GM18861 (cell line): Measurements from ENCODE around the gene ZHX3.

Source experiments
- ATAC-seq: cut with Tn5 transposase; IDR thresholded peaks from one replicate; pipeline ENCODE4 v1.9.1; 2021; ENCODE audit not compliant: unreplicated experiment

The ZHX3 gene

DNA sequence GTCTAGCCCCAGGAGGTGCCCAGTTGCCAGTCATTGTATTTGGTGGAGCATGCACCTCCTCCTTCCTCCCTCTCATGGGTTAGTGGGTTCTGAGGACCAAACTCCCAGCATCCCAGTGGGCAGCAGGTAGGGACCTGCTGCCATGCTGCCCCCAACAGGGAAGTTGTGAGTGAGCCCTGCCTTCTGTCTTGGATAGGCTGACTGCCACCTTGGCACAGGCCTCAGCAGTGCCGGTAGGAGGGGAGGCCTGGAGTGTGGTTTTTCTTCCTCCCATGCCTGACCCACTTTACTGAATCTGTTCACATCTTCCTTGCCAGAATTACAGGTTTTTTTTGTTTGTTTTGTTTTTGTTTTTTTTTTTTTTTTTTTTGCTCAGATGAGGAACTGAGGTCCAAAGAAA, 155.6 kb downstream of the ZHX3 start:
- no peak for ATAC-seq

DNA sequence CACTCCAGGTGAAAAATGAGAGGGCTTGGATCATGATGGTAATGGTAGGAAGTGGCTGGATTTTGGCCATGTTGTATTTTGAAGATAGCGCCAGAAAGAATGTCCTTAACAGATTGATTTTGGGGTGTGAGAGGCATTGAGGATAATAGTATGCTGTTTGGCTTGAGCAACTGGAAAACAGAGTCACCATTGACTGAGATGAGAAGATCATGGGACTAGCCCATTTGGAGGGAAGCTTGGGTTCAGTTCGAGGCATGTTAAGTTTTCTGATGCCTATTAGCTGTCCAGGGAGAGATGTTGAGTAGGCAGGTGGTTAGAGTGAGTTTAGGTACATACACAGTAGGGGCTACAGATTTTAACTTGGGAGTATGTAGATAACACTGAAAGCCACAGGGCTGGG, 156.8 kb downstream of the ZHX3 start:
- no peak for ATAC-seq

DNA sequence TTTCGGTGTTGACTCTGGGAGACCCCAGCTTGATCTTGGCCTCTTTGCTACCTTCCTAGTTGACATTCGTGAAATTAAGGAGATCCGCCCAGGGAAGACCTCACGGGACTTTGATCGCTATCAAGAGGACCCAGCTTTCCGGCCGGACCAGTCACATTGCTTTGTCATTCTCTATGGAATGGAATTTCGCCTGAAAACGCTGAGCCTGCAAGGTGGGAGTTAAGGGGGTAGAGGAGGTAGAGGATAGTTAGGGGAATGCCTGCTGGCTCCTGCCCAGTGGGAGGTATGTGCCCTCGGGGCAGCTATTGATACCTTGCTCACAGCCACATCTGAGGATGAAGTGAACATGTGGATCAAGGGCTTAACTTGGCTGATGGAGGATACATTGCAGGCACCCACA, 158.0 kb downstream of the ZHX3 start:
- no peak for ATAC-seq

DNA sequence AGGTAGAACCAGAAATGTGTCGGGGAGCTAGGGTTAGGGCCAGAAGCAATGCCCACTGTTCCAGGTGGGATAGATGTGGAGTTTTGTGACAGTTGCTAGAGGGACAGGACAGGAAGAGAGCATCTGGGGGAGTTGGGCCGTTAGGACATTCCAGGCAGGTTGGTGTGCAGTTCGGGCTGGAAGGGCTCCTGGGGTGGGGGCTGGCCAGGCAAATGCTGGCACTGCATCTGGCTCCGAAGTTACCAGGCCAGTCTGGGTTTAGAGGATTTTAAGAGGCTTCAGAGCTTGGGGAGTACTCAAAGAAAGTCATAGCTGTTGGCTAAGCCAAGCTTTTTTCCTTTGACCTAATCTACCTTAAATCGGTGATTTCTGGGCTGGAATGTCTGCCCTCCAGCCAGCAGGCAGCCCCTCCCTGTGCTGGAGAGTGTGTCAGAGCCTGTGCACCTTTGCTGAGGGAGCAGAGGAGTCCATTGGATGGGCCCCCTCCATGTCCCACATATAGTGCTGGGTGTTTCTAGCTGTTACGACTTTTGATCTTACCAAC, 159.4 kb downstream of the ZHX3 start:
- ATAC-seq: no peak

DNA sequence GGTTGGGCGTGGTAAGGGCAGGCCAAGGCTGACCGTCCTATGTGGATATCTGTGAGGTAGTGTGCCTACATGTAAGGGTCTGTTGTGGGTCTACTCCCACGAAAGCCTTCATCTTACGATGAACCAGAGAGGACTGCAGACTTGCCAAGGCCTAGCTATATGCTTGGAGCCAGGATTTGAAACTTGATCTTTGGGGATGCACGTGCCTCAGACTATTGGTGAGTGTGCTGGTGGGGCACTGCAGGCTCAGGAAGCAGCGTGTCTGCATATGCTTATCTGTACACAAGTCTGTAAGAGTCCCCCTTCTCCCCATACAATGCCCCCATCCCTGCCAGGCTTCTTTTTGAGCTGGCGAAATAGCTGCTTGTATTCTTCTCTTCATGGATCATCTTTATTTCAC, 162.3 kb downstream of the ZHX3 start:
- ATAC-seq: no peak

DNA sequence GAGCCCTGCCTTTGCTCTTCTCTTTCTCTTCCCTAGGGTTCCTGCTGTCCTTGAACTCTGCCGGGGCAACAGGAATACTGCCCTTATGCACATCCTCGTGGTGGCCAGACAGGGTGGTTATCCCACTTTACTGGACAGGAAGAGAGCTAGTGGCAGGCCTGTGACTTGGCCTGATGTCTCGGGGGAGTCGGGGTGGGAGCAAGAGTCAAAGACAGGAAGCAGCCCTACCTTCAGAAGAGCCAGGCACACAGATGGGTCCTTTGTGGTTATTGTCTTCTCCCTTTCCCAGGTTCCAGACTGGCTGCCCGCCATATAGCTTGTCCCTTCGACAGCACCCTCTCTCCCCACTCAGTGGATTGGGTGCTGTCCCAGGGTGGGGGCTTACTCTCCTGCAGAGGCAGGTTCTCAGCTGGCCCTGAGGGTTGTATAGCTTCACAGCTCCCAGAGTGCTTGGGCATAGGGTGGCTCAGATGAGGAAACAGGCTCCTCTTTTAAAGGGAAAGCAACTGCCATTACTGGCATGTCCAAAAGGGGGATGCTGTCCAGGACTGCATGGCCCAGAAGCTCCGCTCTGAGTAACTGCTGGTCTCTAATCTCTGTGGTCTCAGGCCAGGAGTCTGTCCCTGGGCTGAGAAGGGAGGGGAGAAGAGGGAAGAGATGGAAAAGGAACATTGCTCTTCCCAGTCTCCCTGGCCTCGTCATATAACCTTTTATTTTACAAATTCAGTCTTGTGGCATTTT, 162.9 kb downstream of the ZHX3 start:
- no peak for ATAC-seq

DNA sequence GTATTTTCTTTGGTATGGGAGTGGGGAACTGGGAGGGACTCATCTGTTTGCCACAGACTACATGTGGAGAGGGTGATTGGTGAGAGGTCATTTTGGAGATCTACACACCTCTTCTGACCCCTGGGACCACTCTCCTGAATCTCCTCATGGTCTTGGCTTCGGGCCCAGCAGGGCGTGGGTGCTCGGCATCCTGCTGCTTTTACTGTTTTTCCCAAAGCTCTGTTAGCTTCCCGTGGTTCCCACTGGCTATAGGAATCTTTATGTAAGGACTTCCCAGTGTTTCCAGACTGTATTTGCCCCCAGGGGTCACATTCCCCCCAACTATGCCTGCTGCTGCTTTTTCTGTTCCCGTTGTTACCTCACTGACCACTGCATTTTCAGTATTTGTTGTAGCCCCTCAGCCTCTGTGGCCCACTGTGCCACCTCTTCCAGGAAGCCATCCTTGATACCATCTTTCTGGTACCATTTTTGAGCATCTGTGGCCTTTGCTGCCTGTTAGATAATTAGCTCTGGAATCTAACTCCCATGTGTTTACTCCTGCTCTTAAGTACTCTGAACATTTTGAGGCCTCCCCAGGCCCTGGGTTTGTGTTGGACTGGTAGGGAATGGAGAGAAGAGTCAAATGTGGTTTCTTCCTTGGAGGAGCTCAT, 165.3 kb downstream of the ZHX3 start:
- no peak for ATAC-seq

DNA sequence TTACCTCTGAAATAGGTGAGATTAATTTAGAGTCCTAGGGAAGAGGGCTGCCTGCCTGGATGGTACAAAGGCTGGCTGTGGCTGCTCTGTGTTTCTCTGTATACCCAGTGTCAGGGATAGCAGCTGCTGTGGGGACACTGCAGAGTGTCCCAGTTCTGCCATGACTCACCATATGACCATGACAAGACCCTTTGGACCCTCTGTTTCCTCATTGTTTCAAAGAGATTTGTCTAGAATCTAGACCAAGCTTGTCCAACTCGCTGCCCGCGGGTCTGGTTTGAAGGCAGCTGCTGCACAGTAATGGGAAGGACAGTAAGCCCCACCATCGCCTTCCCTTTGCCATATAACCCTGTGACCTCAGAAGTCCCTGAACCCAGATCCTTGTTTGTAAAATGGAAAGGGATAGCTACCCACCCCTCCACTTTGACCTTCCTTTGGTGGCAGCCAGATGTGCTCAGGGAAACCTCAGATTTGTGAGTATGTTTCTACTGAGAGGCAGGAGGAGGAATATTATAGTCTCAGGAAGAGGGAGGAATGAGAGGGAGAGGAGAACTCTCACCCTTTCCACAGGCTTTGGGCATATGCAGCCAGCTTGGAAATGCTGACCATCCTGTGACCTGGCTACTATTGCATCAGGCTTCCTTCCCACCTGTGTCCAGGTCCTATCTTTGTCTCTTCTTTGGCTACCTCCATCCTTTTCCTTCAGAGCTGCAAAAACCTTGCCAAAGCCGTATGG, 166.2 kb downstream of the ZHX3 start:
- no peak for ATAC-seq

DNA sequence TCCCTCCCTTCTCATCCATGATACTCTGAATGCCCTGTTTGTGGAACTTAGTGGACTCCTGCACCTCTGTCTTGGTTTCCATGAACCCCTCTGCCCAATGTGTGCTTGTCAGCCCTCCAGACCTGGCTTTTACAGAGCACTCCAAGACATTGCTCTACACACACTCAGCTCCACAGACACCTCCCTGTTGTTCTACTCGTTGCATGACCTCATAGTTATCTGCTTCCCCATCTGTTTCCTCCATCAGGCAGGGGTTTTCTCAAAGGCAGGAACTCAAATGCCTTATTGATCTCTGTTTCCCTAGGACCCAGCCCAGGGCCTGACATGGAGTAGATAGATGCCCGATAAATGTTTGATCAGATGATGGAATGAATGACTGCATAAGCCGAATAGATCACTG, 166.9 kb downstream of the ZHX3 start:
- ATAC-seq: no peak

DNA sequence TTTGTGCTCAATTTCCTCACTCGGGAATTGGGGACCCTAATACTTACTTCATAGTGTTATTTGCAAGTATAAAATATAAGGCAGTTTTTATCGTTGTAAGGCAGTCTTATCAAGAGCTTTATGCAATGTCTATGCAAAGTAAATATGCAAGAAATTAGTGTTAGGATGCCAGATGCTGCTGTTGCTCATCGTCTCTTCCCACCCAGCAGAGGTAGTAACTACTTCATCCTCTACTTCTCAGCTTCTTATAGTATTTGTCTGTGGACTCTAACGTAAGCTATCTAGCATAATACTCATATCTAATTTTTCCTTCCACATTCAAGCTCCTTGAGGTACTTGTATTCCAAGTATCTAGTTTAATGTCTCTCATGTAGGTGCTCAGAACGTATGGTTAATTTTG, 168.6 kb downstream of the ZHX3 start:
- no peak for ATAC-seq

DNA sequence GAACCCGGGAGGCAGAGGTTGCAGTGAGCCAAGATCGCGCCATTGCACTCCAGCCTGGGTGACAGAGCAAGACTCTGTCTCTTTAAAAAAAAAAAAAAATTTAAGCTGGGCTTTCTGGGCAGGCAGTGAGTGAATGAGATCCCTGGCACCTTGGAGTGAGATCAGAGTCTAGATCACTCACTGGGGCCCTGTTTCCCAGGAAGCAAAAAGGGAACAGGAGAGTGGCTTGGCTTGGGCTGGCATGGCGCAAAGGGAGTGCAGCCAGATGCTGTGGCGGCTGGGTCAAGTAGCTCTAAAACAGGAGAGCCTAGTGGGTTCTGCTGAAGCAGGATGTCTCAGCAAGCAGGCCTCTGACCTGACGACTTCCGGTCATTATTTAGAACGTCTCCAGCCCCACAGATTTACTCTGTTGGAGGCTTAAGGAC, 169.8 kb downstream of the ZHX3 start:
- ATAC-seq: no peak

DNA sequence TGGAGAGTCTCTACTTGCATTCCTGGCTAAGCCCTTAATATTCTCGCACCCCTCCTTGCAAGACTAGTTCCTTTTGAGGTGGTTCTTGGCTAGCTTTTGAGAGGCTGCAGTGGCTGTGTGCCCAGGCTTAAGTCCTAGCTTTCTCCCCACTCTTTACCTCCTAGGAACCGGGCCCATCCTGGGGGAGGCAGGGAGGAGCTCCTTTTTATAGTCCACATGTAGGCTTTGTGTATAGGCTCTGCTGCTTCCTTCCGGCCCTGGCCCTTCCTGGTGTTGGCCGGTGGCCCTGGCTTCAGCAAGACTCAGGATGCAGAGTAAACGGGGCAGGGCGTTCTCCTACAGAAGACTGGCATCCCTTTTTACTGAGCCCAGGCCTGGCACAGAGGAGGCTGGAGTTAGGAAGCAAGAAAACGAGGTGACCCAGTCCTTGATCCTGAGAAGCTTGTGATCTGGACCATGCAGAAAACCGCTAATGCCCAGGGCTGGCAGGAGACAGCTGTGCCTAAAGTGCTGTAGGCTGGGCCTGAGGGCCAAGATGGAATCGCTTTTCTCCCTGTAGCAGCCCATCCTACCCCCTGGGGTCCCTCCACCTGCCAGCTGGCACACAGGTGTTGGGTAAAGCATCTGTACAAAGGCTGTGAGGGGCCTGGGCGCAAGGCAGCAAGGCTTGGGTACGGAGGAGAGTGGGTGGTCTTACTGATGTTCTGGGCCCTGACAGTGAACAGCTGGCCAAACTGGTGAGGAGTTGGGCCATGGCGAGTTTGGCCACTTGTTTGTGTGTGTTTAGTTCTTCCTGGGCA, 171.5 kb downstream of the ZHX3 start:
- no peak for ATAC-seq

DNA sequence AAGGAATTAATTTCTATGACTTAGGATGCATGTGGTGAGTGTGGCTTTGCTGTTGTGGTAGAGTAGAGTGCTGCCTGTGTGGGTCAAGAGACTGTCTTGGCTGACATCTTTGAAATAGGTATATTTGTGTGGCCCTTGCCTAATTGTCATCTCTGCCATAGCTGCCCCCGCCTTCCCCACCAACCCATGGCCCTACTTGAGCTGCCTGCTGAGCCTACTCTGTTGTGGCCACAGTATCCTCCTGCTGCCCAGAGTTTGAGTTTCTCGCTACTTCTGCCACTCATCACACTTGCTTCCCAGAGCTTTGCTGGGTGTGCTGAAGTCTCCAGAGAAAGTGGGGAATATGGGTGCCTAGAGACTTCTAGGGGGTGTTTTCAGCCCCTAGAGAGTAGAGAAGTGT, 172.2 kb downstream of the ZHX3 start:
- no peak for ATAC-seq

DNA sequence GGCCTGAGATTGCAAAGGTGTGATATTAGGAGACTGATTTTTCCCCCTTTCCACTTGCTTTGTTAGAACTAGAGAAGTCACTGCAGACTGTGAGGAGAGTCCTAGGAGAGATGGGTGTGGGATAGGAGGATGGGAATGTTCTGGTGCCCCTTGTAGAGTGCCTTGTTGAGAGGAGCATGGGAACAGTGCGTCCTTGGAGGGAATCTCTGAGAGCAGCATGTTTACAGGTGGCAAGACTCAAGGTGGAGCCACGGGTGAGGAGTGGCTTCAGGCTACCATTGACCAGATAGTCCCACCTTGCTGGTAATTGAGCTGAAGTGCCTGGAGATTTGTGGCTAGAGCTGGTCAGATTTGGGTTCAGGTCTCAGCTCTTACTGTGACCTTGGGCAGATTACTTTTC, 174.2 kb downstream of the ZHX3 start:
- no peak for ATAC-seq

DNA sequence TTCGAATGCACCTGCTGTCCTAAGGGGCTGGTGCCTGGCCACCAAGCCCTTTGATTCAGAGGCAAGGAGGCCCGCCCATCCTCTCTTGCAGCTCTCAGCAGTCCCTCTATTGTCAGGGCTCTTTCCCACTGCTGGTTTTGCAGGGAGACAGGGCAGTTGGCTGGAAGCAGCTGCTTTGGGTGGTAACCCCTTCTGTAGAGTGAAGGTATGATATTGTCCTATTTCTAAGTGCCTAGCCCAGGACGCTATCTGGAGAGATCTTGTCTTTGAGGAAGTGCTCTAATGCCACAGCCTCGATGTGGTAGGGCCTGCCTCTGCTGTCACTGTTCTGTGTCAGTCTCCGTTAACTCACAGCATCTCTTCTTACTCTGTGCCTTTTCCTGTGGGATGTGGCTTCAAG, 174.6 kb downstream of the ZHX3 start:
- no peak for ATAC-seq

DNA sequence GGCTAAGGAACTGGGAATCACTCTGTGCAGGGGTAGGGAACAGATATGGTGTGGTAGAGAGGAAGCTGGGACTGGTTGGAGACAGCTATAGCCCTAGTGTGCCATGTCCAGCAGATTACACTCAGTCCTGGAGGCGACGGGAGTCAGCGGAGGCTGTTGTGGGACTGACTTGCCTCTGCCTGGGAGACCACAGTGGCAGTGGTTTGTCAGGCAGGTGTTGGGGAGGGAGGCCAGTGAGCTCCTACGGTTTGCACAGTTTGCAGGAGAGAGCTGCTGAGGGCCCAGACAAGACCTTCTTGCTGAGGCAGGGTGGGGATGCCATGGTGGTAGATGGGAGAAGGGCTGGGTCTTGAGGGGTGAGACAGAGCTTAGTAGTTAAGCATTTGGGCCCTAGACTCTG, 175.3 kb downstream of the ZHX3 start:
- no peak for ATAC-seq

DNA sequence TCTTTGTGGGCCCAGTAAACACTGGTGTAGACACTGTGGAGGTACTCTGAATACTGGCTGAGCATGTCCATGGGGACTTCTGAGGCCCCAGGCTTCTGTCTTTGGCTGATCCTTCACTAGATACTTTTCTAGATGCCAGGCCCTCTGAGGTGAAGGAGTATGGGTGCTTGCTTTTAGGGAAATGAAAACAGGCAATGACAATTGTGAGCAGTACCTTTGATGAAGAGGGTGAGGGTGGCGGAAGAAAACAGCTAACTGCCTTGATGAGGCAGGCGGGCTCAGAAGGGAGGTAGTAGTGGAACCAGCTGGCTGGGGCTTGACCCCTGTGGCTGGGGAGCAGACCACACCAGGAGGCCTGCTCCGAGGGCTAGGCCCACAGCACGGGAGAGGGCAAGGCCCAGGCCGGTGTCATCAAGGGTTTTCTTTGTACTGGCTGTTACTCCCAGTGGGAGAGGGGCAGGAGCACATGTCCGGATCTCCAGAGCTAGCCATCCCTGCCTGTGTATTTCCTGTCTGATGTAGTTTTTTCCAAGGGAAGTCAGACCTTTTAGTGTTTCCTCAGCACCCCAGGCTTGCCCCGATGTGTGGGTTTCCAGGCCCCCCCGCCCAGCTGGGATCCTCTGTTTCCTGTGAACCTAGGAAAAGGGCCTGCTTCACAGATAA, 176.2 kb downstream of the ZHX3 start:
- ATAC-seq: no peak

DNA sequence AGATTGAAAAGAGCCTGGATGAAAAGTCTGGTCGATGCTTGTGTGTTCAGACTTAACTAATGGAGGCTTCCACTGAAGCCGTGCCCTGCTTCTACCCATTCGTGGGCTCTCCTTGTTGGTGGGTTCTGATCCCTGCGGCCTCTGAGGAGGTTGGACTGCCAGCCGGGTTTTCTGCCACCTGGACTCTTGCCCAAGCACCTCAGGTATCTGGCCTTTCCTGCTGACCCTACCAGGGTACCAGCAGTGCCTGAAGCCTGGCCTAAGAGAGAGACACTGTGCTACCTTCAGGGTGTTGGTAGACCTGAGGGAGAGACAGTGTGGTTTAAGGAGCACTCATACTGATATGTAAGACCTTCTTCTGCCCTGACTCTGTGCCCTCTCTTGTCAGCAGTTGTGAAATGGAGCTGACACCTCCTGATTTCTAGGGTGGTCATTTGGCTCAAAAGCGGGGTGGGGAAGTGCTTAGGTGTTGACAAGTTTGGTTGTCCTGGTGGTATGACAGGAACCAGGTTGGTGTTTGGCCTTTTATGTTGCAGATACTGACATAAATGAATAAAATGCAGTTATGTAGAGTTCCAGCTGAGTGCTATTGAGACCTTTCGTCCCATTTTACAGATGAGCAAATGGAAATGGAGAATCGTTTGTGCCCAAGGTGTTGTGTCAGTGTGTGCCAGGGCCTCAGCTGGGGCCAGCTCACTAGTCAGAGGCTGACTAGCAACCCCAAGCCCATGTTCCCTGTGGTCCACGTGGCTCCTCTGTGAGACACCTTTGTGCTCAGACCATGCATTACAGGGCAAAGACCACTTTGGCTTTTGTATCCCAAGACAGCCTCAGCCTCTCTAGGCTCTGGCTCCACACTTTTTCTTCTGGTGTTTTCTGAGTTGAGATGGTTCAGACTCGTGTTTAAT, 177.1 kb downstream of the ZHX3 start:
- ATAC-seq: no peak

DNA sequence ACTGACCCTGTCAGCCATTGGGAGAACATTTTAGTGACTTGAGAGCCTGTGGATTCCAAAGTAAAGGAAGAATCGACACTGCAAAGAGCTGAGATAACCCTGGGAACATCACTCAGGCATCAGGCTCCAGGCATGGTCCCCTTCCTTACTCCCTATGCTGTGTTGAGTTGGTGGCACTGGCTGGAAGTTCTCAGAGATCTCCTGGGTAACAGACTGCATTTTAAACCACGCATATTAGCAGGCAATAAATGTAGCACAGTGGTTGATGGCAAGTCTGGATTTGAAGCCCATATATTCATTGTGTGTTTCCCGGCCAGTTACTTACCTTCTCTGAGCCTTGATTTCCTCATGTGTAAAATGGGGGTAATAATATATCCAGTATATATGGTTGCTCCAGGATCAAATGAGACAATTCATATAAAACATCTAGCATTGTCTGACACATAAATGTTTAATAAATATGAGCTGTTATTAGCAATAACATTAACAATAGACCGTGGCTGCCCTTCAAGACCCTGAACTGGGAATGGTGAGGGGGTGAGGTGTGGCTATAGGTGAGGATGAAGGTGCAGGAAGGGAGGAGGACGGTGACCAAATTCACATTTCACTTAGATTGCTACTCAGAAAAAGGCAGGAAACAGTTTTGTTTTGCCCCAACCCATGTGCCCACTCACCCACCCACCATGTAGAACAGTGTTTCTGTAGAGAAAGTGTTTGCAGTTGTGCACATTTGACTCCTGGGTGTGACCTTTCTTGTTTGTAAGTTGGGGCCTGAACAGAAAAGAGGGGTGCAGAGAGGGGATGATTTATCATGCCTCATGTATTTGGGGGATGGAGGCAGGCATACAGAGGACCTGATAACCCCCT, 178.1 kb downstream of the ZHX3 start:
- ATAC-seq: no peak
